HEK293 (cell line): Measurements from ENCODE around the gene PEAR1.

ENCODE experiments used
- CTCF ChIA-PET: fragments of 350-600 bp; formaldehyde crosslinking; extraction: SDS; loops from one replicate; lab custom pipeline; 2021; ENCODE audit warnings: antibody characterized with exemption; lab: Yijun Ruan, JAX
- POLR2A ChIA-PET: fragments of 300-600 bp; formaldehyde crosslinking; extraction: SDS; loops from one replicate; lab custom pipeline; 2020; ENCODE audit warnings: antibody characterized with exemption, inconsistent platforms; lab: Yijun Ruan, JAX
- H3K27ac ChIP-seq: fragments of 200-500 bp; sonication (Bioruptor generic); 2 replicates; pipeline ENCODE4 v1.5.1; 2014; ENCODE audit warnings: low read depth, low read length, control low read depth, inconsistent platforms; ENCODE audit errors: extremely low read depth
- H3K36me3 ChIP-seq, 2 experiments: fragments of 200-500 bp in 1 of 2; sonication (Bioruptor generic) in 1 of 2; 1 replicate in 1 of 2; 2 replicates in 1 of 2; pipeline ENCODE4 v1.5.1; 2014 to 2017; ENCODE audit warnings: inconsistent platforms in 2 of 2, low read length in 2 of 2; ENCODE audit not compliant: control insufficient read depth in 2 of 2, insufficient read depth in 1 of 2
- H3K4me1 ChIP-seq: fragments of 200-500 bp; sonication (Bioruptor generic); 2 replicates; pipeline ENCODE4 v1.5.1; 2014; ENCODE audit warnings: mild to moderate bottlenecking, low read length, inconsistent platforms; ENCODE audit not compliant: control insufficient read depth, insufficient read depth
- H3K4me3 ChIP-seq: 2 replicates; pipeline ENCODE4 v1.5.1; 2011; ENCODE audit warnings: low read depth, mild to moderate bottlenecking, control low read depth, low read length, moderate library complexity
- H3K9me3 ChIP-seq: fragments of 200-500 bp; sonication (Bioruptor generic); 2 replicates; pipeline ENCODE4 v1.5.1; 2014; ENCODE audit warnings: low read depth, low read length, inconsistent platforms; ENCODE audit not compliant: control insufficient read depth, insufficient read depth
- EGR2 ChIP-seq: fragments of 450-650 bp; formaldehyde crosslinking; IDR thresholded peaks from 2 replicates; pipeline ENCODE4 v1.5.1; 2016; ENCODE audit warnings: low read depth, missing biosample characterization, missing genetic modification characterization
- FEZF1 ChIP-seq: fragments of 450-650 bp; formaldehyde crosslinking; IDR thresholded peaks from 2 replicates; pipeline ENCODE4 v1.5.1; 2016; ENCODE audit warnings: missing biosample characterization, missing genetic modification characterization
- KLF17 ChIP-seq: fragments of 450-650 bp; formaldehyde crosslinking; IDR thresholded peaks from 2 replicates; pipeline ENCODE4 v1.5.1; 2016; ENCODE audit warnings: missing biosample characterization, missing genetic modification characterization
- SCRT2 ChIP-seq: fragments of 450-650 bp; formaldehyde crosslinking; IDR thresholded peaks from 2 replicates; pipeline ENCODE4 v1.5.1; 2016; ENCODE audit warnings: missing biosample characterization, missing genetic modification characterization
- WT1 ChIP-seq: fragments of 450-650 bp; formaldehyde crosslinking; IDR thresholded peaks from 2 replicates; pipeline ENCODE4 v1.5.1; 2016; ENCODE audit warnings: missing biosample characterization, missing genetic modification characterization
- YY1 ChIP-seq: fragments of 450-650 bp; formaldehyde crosslinking; IDR thresholded peaks from 2 replicates; pipeline ENCODE4 v1.5.1; 2018; ENCODE audit warnings: missing biosample characterization, missing genetic modification characterization
- ZBTB48 ChIP-seq: fragments of 450-650 bp; formaldehyde crosslinking; IDR thresholded peaks from 2 replicates; pipeline ENCODE4 v1.5.1; 2016; ENCODE audit warnings: missing biosample characterization, missing genetic modification characterization
- ZFHX2 ChIP-seq: fragments of 450-650 bp; formaldehyde crosslinking; conservative IDR thresholded peaks from 2 replicates; pipeline ENCODE4 v1.5.1; 2016; ENCODE audit warnings: missing biosample characterization, missing genetic modification characterization
- ZNF138 ChIP-seq: fragments of 450-650 bp; formaldehyde crosslinking; IDR thresholded peaks from 2 replicates; pipeline ENCODE4 v1.5.1; 2016; ENCODE audit warnings: missing biosample characterization, missing genetic modification characterization, borderline replicate concordance
- ZNF184 ChIP-seq: fragments of 450-650 bp; IDR thresholded peaks from 2 replicates; pipeline ENCODE4 v1.5.1; 2018; ENCODE audit warnings: missing biosample characterization, mild to moderate bottlenecking, missing genetic modification characterization
- ZNF239 ChIP-seq: fragments of 450-650 bp; formaldehyde crosslinking; IDR thresholded peaks from 2 replicates; pipeline ENCODE4 v1.5.1; 2016; ENCODE audit warnings: missing biosample characterization, missing genetic modification characterization
- ZNF335 ChIP-seq: fragments of 450-650 bp; formaldehyde crosslinking; conservative IDR thresholded peaks from 2 replicates; pipeline ENCODE4 v1.5.1; 2016; ENCODE audit warnings: missing biosample characterization, missing genetic modification characterization
- ZNF561 ChIP-seq: fragments of 450-650 bp; IDR thresholded peaks from 2 replicates; pipeline ENCODE4 v1.5.1; 2018; ENCODE audit warnings: missing biosample characterization, missing genetic modification characterization, borderline replicate concordance
- ZNF600 ChIP-seq: fragments of 450-650 bp; formaldehyde crosslinking; IDR thresholded peaks from 2 replicates; pipeline ENCODE4 v1.5.1; 2016; ENCODE audit warnings: missing biosample characterization, missing genetic modification characterization
- ZNF707 ChIP-seq: fragments of 450-650 bp; formaldehyde crosslinking; IDR thresholded peaks from 2 replicates; pipeline ENCODE4 v1.5.1; 2016; ENCODE audit warnings: missing biosample characterization, missing genetic modification characterization
- ZNF747 ChIP-seq: fragments of 450-650 bp; formaldehyde crosslinking; IDR thresholded peaks from 2 replicates; pipeline ENCODE4 v1.5.1; 2016; ENCODE audit warnings: missing biosample characterization, missing genetic modification characterization
- ZNF785 ChIP-seq: fragments of 450-650 bp; formaldehyde crosslinking; IDR thresholded peaks from 2 replicates; pipeline ENCODE4 v1.5.1; 2016; ENCODE audit warnings: missing biosample characterization, missing genetic modification characterization
- ZNF791 ChIP-seq: fragments of 450-650 bp; formaldehyde crosslinking; IDR thresholded peaks from 2 replicates; pipeline ENCODE4 v1.5.1; 2016; ENCODE audit warnings: missing biosample characterization, missing genetic modification characterization
- TF ChIP-seq, protein P1 (sequence below): fragments of 450-650 bp; formaldehyde crosslinking; IDR thresholded peaks from 2 replicates; pipeline ENCODE4 v1.5.1; 2016; ENCODE audit warnings: missing biosample characterization, missing genetic modification characterization

PEAR1 gene

DNA sequence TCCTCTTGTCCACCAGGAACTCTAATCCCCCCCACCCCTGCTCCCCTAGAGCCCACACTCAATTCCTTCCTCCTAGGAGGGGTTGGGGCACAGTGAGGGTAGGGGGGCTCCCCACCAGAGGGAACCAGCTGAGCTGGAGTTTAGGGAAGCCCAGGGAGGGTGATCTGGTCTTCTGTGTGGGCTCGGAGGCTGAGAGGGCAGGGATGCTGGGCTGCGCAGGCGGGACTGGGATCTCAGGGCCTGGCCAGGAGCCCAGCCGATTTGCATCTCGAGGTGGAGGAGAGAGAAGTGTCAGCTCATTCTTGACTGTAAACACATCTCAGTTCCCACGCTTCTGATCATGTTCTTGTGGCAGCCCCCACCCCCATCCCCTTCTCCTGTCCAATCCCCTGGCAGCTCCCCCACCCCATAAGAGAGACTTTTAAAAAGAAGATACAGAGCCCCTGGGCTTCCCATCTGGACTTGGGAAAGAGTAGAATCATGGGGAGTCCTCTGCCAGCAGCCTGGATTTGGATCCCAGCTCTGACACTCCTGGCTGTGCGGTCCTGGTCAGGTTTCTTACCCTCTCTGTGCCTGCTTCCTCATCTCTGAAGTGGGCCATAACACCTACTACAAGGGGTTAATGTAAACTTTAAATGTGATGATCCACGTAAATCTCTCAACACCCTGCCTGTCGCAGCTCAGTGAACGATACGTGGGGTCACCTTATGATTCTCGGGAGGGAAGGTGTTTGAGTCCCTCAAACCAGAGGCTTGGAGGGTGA, 6.6 kb downstream of the PEAR1 start:
- Histone ChIP-seq H3K36me3 (no peaks in the 10 kb centered on the region), H3K9me3 (no peaks in the 10 kb centered on the region), H3K4me3 (no peak overlapping the region), H3K4me1 (no peaks in the 10 kb centered on the region), H3K27ac (no peak overlapping the region)
- ChIA-PET POLR2A (interaction anchor here (0.6 to 1.0 kb wide), 2 partner anchors 26 to 529 kb away, joined by 3 to 5 read pairs; no protein-coding TSS in a partner anchor), CTCF (interaction anchor here (0.5 to 3.2 kb wide), 4 partner anchors 10 to 255 kb away, joined by 3 to 20 read pairs (median 6); no protein-coding TSS in a partner anchor)
- TF ChIP-seq, protein P1, sequence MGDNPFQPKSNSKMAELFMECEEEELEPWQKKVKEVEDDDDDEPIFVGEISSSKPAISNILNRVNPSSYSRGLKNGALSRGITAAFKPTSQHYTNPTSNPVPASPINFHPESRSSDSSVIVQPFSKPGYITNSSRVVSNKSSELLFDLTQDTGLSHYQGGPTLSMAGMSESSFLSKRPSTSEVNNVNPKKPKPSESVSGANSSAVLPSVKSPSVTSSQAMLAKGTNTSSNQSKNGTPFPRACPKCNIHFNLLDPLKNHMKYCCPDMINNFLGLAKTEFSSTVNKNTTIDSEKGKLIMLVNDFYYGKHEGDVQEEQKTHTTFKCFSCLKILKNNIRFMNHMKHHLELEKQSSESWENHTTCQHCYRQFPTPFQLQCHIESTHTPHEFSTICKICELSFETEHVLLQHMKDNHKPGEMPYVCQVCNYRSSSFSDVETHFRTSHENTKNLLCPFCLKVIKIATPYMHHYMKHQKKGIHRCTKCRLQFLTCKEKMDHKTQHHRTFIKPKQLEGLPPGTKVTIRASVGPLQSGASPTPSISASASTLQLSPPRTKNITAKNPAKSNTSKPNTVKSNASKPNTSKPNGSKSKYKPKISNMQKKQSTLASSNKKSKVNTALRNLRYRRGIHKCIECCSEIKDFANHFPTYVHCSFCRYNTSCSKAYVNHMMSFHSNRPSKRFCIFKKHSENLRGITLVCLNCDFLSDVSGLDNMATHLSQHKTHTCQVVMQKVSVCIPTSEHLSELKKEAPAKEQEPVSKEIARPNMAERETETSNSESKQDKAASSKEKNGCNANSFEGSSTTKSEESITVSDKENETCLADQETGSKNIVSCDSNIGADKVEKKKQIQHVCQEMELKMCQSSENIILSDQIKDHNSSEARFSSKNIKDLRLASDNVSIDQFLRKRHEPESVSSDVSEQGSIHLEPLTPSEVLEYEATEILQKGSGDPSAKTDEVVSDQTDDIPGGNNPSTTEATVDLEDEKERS (tag by site-specific recombination) = no peak
- TF ChIP-seq ZNF239 (tag by site-specific recombination) = no peak
- no peak for TF ChIP-seq SCRT2 (tag by site-specific recombination)
- TF ChIP-seq ZBTB48 = no peak
- TF ChIP-seq ZNF184 (tag by site-specific recombination) = no peak
- peak; percentile 28; the same call in 1 of the 2 replicates for TF ChIP-seq ZFHX2 (tag by site-specific recombination)
- no peak for TF ChIP-seq ZNF335 (tag by site-specific recombination)

DNA sequence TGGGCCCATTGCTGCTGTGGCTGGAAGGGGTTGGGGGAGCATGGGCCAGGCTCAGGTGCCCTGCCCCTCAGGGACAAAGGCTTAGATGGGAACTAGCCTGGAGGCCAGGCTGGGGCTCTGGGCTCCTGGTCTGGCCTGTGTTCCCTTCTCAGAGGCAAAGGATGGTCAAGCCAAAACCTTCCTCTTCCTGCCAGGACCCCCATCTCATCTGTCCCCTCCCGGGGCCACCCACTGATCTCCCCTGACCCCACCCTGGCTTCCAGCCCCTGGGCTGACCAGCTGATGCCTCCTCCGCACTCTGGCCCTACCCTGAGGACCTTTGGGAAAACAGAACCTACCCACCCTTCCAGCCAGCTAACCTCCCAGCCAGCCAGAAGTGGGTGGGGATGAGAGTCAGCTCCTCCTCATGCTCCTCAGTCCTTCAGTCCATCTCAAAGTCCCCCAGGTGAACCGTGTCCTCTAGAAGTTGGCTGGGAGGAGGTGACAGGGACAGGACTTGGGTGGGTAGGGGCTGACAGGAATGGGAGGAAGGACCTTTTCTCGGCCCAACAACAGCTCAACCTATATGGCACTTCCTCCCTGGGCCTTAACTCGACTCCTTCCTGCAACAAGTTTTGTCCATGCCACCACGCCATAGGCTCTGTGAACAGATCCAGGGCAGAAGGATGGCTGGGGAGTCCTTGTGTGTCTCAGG, 7.5 kb downstream of the PEAR1 start:
- H3K4me1 ChIP-seq = no peaks in the 10 kb centered on the region
- H3K36me3 ChIP-seq = no peaks in the 10 kb centered on the region
- CTCF ChIA-PET = interaction anchor here (0.9 to 3.2 kb wide), 6 partner anchors 9 to 255 kb away, joined by 3 to 20 read pairs (median 6); no protein-coding TSS in a partner anchor
- no peaks in the 10 kb centered on the region for H3K9me3 ChIP-seq
- H3K27ac ChIP-seq = no peak overlapping the region
- no peak for TF ChIP-seq ZNF747
- TF ChIP-seq WT1 (tag by site-specific recombination) = no peak
- TF ChIP-seq EGR2 (tag by site-specific recombination) = 0 out of 2 replicates have a peak, but pooled peaks have one; percentile 25
- TF ChIP-seq ZNF600 (tag by site-specific recombination) = 0 out of 2 replicates have a peak, but pooled peaks have one; percentile 28
- peak; percentile 54 for TF ChIP-seq SCRT2 (tag by site-specific recombination)
- TF ChIP-seq ZNF335 (tag by site-specific recombination) = no peak
- no peak for TF ChIP-seq YY1 (tag by site-specific recombination)
- TF ChIP-seq KLF17 (tag by site-specific recombination) = no peak
- TF ChIP-seq ZNF239 (tag by site-specific recombination) = no peak
- no peak overlapping the region for H3K4me3 ChIP-seq
- POLR2A ChIA-PET = no interaction called here

DNA sequence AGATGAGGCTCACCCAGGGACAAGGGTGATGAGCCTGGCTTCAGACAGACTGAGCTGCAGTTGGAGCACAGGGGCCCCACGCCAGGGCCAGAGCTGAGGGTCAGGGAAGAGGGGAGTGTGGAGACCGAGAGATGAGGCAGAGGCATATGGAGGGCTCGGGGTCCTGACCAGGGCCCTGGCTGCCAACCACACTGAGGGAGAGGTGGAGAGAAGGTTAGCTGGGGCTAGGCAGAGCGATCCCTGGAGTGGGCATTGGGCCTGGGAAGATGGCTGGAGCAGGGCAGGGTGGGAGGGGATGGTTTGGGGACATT, 8.0 kb downstream of the PEAR1 start:
- Histone ChIP-seq H3K4me3 (no peak overlapping the region), H3K9me3 (no peaks in the 10 kb centered on the region), H3K27ac (no peak overlapping the region), H3K36me3 (no peaks in the 10 kb centered on the region), H3K4me1 (no peaks in the 10 kb centered on the region)
- no peak for TF ChIP-seq ZNF561 (tag by site-specific recombination)
- TF ChIP-seq FEZF1 (tag by site-specific recombination) = no peak
- TF ChIP-seq ZNF184 (tag by site-specific recombination) = no peak
- no peak for TF ChIP-seq ZNF791 (tag by site-specific recombination)
- no peak for TF ChIP-seq ZNF138 (tag by site-specific recombination)
- TF ChIP-seq ZNF785 (tag by site-specific recombination) = no peak
- TF ChIP-seq ZNF707 = no peak
- CTCF ChIA-PET = interaction anchor here (0.9 to 2.1 kb wide), 5 partner anchors 9 to 255 kb away, joined by 3 to 10 read pairs (median 6); no protein-coding TSS in a partner anchor
- POLR2A ChIA-PET = no interaction called here
